GM21447 (cell line): ENCODE data around the gene ZBTB49.
"Not testable (repeated sequence)": the region's sequence is repeated elsewhere in the genome, so short reads cannot be mapped to it uniquely, and the experiment has no call there.

Source experiments
- ATAC-seq: cut with Tn5 transposase; IDR thresholded peaks from one replicate; pipeline ENCODE4 v1.9.1; 2021; ENCODE audit not compliant: unreplicated experiment

The ZBTB49 gene, protein sequence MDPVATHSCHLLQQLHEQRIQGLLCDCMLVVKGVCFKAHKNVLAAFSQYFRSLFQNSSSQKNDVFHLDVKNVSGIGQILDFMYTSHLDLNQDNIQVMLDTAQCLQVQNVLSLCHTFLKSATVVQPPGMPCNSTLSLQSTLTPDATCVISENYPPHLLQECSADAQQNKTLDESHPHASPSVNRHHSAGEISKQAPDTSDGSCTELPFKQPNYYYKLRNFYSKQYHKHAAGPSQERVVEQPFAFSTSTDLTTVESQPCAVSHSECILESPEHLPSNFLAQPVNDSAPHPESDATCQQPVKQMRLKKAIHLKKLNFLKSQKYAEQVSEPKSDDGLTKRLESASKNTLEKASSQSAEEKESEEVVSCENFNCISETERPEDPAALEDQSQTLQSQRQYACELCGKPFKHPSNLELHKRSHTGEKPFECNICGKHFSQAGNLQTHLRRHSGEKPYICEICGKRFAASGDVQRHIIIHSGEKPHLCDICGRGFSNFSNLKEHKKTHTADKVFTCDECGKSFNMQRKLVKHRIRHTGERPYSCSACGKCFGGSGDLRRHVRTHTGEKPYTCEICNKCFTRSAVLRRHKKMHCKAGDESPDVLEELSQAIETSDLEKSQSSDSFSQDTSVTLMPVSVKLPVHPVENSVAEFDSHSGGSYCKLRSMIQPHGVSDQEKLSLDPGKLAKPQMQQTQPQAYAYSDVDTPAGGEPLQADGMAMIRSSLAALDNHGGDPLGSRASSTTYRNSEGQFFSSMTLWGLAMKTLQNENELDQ

DNA sequence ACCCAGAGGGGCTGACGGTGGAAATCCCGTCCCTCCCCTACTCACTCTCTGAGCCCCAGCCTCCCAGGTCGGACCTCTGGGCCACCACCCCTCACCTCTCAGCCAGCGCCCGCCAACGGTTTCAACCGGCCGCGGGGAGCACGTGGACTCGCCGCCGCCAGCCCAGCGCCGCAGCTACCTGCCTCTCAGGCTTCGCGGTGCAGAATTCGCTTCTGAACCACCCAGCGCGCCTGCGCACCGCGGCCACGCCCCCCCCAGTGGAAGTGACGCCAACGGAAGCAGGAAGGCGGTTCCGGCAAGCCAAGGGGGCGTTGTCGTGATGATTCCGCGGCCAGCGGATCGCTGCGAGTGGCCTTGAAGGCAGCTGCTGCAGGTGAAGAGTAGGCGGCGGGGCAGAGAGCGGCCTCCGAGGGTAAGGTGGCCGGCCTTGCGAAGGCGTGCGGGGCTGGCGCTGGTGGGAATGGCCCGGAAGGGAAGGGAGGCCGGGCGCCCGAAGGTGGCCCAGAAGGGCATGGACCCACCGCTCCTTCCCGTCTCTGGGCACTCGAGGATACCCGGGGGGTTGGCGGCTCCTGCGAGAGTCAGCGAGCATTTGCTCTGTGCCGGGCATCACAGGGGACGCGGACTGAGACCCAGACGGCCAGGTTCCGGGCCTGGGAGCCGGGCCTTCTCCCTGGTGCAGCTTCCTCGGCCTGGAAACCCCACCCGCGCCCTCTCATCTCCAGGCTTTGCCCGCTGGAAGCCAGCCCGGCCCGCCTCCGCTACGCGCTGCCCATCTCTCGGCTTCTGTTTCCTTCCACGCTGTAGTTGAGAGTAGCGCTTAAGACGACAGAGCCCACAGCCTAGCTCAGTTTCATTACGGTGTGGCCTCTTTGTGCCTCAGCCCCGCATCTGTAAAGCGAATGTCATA lies at the start of gene ZBTB49, which contains the start of gene LYAR:
Gene ZBTB49 (plus strand): TSS at position 311 of the 910 bp plus-strand sequence. CDS start 9,695 bp downstream, outside the sequence.
Gene LYAR (minus strand): TSS at position 214 of the 910 bp plus-strand sequence. CDS start 6,412 bp downstream, outside the sequence.
- peak; percentile 89 for ATAC-seq

DNA sequence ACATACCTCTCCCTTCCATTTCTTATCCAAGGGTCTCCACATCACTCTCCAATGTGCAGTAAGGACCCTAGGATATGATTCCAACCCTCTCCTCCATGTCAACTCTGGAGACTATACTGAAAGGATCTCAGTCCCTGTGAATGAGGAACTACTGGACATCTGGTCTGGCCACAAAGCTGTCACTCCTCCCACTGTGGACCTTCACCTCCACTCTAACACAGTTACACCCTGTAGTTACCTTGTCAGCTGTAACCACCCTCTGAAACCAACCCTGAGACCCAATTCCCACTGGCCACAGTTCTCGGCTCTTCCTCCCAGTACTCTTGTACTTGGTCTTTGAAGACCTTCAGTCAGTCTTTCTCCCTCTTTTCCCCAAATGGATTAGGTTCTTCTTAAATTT lies 44.9 kb upstream of the ZBTB49 start:
- no peak for ATAC-seq

DNA sequence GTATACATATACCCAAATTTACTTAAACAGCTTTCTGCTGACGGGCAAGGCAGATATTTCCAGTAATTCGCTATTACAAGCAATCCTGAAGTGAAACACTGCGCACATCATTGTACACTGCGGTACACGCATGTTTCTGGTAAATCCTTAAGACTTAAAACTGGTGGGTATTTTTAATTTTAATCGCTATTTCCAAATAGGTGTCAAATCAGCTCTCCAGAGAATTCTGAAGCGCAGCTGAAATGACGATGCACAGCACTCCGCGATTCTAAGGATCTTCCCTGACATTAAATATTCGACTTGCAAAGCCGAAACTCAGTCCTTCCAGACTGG lies 42.4 kb upstream of the ZBTB49 start:
- peak; percentile 12 for ATAC-seq

DNA sequence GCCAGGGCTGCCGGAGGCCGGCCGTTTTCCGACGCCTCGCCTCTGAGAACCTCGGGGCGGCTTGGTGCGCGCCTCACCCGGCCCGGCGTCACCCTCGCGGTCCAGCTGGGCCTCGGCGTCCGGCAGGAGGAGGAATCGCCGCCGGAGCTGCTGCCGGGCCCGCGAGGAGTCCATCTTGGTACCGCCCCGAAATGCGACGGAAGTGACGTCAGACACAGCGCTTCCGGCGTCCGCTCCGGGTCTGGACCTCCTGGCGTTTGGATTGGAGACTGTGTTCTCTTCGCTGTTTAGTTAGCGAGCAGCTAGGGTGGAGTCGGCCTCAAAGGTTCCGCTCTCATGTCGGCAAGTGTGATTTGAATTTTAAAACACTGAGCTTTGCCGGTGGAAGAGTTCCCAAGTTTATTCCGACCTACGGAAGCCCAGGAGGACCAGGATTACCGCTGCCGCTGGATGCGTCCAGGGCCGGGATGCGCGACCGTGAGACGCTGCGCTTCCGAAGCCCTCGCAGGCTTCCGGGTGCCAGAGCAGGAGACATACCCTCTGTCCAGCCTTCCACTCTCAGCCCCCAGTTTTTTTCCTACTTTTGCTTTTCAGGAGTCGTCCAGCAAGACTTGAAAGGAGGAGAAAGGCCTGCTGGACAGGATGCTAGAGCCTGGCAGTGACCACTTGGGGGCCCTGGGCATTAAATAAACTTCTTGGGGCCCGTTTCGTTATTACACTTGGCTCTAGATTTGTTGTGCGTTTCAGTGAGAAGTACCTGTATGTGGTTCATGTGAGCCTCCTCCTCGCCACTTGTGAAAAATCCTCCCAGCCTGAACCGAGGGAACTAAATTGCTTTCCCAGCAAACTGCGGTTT lies 41.8 kb upstream of the ZBTB49 start, which contains the start of gene TMEM128:
Gene TMEM128 (minus strand): TSS at position 195 of the 856 bp plus-strand sequence. CDS start 21 bp downstream, at position 174.
- peak; percentile 94 for ATAC-seq

DNA sequence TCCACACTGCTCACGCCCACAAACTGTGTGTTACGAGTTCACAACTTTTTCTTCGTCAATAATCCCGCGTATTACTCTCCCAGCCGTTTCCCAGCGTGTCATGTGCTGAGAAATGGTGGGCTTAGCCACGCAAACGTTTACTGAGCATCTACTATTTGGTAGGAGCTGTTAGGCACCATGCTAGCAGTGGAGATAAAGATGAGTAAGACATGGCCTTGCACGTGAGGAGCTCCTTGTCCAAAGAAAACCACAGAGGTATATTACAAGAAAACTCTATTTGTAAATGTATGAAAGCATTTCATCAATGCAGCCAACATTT lies 41.2 kb upstream of the ZBTB49 start:
- ATAC-seq, result no peak

DNA sequence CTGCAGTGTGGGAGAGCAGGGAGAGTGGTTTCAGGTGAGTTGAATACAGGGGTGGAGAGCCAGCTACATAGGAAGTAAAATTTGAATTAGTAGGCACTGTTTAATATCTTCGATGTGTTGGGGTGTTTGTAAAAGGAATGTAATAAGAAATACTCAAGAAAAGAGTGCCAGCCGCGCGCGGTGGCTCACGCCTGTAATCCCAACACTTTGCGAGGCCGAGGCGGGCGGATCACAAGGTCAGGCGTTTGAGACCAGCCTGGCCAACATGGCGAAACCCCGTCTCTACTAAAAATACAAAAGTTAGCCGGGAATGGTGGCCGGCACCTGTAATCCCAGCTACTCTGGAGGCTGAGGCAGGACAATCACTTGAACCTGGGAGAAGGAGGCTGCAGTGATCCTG lies 40.7 kb upstream of the ZBTB49 start:
- not testable (repeated sequence) for ATAC-seq

DNA sequence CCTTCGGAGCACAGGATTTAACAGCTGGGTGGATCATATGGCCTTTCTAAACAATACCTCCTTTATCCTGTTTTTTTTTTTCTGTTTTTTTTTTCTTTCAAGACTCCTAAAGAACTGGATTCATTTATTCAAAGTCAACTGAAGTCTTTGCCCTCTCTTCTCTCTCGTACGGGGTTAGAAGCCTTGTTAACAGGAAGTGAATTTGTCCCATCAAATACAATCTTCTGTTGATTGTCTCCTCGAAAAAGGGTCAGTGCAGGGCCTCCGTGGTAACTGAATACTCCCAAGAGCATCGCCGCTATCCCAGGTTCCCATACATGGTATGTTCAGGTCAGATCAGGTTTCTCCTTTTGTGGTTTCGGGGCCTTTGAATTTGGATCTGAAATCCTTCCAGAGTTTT lies 40.2 kb upstream of the ZBTB49 start:
- no peak for ATAC-seq

DNA sequence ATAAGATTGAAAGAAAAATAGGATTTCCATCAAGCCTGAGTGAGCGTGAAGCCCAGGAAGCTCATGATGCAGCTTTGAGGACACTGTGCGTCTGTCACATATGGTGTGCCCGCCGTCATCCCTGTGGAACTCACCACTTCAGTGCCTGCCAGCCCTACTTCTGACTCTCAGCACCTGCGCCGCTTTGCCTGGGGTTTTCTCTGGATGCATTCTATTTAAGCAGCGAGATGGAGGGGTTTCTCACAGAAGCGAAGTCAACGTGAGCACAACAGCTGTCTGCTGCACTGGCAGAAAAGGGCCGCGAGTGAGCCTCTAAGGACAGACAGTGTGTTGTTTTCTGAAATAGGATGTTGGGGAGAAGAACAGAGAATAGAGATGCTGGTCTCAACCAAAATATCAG lies 35.9 kb upstream of the ZBTB49 start:
- no peak for ATAC-seq

DNA sequence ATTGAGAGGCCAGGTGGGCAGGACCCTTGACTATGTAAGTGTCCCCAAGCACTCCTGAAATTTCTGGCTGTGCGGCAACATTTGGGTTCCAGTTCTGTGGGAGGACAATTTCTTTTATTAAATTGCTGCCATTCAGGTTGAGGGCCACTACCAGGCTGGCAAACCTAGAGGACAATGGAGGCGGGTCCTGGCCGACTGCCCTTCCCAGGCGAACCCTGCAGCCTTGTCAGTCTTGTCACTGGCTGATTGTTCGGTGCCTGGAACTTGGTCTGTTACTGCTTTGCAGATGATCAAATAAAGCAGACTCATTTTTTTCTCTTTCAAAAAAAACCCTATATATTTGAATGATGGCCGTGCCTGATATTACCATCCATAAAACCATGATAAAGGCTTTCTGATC lies 35.4 kb upstream of the ZBTB49 start:
- no peak for ATAC-seq

DNA sequence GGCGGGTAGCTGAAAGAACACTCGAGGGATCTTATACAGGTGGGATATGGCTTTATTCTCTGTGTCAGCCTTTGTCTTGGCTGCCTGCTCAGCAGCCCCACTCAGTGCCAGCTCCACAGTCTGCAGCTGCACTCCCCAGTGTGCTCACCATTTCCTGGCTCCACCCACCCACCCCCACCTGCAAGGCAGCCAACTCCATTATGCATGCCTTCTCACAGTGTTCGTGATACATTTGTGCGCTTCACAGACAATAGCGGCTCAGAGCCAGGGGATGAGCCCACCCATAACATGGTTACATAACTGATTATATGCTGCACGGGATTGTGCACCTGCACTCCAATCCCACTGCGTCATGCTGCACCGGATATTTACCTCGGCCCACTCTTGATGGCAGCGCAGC lies 33.3 kb upstream of the ZBTB49 start:
- no peak for ATAC-seq

DNA sequence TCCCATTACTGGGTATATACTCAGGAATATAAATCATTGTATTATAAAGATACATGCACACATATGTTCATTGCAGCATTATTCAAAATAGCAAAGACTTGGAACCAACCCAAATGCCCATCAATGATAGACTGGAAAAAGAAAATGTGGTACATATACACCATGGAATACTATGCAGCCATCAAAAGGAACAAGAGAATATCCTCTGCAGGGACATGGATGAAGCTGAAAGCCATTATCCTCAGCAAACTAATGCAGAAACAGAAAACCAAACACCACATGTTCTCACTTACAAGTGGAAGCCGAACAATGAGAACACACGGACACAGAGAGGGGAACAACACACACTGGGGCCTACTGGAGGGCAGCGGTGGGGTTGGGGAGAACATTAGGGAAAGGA lies 32.3 kb upstream of the ZBTB49 start:
- ATAC-seq, result not testable (repeated sequence)

DNA sequence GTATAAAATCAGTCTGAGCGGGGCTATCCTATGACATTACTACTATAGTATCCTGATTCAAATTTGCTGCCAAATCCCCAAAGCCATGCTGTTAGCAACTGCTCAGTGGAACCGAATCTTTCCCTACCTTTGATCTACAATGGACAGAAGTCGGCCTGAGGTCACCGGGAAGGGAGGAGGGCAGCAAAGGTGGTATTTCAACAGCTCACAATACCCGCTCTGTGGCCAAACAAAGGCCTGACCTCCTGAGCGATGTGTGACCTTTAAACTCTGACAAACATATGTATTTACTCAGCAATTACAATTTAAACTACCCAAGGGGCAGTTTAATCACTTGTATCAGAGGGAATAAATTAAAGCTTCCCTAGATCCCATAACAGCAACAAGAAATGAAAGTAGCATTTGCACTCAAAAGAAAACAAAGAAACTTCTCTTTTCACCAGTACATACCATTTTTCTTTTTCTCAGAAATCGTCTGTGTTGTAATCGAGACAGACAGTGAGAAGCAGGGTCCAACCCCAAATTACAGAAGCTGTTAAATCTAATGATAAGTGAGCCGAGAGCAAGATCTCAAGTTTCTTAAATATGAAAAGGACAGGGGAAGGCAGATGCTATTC lies 30.5 kb upstream of the ZBTB49 start:
- no peak for ATAC-seq

DNA sequence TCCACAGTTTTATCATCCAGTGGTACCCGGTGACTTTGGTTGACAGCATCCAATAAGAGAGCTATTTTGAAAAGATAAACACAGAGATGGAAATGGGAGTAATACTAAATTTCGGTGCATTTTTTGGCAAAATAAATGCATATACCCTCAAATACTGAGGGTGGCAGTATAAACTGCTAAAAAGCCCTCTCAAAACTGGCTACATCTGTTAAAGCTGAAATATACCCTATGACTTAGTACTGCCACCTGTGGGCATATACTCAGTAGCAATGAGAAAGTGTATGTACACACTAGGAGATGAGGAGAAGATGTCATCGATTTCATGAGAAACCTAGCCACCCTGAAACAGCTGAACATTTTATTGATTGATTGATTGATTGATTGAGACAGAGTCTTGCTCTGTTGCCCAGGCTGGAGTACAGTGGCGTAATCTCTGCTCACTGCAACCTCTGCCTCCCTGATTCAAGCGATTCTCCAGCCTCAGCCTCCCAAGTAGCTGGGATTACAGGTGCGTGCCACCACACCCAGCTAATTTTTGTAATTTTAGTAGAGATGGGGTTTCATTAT lies 29.8 kb upstream of the ZBTB49 start:
- ATAC-seq, result peak; percentile 53

DNA sequence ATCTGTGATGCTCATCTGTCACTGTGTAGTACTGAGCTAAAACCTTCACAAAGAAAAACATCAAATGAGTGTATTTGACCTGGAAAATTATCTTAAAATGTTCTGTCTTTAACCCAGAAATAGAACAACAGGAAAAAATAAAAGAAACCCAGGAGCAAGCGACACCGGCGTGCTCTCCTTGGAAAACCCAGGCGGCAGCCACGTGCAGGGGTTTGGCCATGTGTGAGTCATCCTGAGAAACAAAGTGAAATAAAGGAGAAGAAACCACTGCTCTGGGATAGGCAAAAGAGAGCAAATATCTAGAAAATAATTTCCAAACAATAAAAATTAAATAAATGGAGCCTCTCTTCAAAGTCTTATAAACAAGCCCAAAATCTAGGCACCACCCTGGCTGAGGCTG lies 22.1 kb upstream of the ZBTB49 start:
- no peak for ATAC-seq

DNA sequence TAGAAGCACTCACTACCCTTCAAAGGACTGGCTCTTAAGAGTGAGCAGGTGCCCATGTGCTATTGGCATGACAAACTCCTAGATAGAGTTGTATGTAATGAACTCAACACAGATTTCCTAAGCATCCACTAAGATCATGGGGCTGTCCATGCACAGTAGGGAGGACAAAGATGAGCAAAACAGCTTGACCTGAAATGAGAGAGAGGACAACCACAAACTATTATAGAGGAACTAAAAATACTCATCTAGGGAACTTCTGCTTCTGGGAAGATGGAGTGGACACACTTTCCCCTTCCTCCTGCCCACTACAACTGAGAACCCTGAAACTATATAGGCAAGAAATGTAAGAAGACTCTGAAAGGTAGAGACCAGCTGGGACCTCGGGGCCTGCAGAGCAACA lies 21.3 kb upstream of the ZBTB49 start:
- ATAC-seq, result no peak

DNA sequence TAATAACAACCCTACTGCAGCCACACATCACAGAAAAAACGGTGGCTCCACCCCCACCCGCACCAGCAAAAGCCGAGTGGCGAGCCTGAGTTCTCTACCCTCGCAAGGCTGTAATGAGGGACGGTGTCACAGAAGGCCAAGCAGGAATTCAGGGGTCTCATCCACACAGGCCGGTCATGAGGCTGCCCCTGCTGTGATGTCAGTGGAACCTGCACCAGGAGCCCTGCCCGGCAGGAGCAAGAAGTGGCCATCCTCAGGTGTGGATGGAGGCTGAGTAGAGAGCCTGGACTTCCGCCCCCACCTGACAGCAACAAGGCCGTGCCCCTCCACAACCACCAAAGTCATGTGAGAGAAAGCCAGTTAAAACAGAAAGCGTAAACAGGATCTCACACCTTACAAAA lies 20.7 kb upstream of the ZBTB49 start:
- ATAC-seq, result no peak

DNA sequence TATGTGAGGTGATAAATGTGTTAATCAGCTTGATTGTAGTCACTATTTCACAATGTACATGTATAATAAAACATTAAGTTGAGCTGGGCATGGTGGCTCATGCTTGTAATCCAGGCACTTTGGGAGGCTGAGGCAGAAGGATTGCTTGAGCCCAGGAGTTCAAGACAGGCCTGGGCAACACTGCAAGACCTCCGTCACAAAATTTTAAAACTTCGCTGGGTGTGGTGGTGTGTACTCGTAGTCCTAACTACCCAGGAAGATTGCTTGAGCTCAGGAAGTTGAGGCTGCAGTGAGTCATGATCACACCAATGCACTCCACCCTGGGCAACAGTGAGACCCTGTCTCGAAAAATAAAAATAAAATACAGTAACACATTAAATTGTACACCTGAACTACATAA lies 20.2 kb upstream of the ZBTB49 start:
- no peak for ATAC-seq

DNA sequence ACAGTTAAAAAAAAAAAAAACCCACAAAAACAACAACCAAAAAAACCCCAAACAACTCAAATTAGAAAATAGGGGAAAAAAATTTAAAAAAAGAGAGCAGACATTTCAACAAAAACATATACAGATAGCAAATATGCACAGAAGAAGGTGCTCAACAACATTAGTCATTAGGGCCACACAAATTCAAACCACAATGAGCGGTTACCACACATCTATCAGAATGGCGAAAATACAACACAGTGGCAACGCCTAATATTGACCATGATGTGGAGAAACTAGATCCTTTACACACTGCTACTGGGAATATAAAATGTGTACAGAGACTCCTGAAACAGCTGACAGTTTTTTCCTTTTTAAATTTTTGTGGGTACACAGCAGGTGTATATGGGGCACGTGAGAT lies 19.5 kb upstream of the ZBTB49 start:
- no peak for ATAC-seq

DNA sequence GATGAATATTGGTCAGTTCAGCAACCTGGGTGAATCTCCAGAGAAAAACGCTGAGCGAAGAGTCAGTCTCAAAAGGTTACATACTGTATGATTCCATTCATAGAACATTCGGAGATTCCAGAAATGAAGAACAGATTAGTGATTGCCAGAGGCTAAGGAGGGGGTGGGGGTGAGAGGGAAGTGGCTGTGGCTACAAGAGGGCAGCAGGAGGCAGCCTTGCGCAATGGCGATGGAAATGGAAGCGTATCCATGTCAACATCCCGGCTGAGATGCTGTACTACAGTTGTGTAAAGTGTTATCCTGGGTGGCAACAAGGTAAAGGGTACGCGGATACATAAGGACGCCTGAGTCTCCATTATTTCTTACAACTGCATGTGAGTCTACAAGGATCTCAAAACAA lies 18.1 kb upstream of the ZBTB49 start:
- no peak for ATAC-seq

DNA sequence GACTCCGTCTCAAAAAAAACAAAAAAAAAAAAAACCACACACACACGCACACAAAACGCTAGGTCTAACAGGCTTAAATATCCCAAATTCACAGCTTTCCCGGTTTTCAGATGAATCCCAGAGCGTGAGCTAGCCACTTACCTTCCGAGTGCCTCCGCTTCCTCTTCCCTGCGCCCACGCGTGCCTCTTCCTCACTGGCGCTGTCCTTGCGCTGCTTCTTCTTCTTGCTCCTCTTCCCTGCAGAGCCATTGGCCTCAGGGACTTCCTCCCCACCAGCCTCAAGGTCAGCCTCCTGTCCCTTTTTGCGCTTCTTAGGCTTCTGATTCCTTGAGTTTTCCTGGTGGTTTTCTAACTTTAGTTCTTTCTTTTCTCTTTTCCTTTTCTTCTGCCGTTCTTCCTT lies 15.8 kb upstream of the ZBTB49 start:
- no peak for ATAC-seq
